GM21423 (cell line): Measurements from ENCODE around the gene SEMA3G.

ENCODE experiments used
- ATAC-seq: cut with Tn5 transposase; IDR thresholded peaks from one replicate; pipeline ENCODE4 v1.9.1; 2021; ENCODE audit warnings: mild to moderate bottlenecking, moderate library complexity; ENCODE audit not compliant: unreplicated experiment

Gene SEMA3G

GRCh38 chr3:52397676-52398399 is 47.1 kb downstream of the SEMA3G start:
- no peak for ATAC-seq

- ATAC-seq: no peak
Observed at GRCh38 chr3:52396907-52397591, 47.9 kb downstream of the SEMA3G start.

- ATAC-seq: no peak
Observed at GRCh38 chr3:52396011-52396906, 48.6 kb downstream of the SEMA3G start.

GRCh38 chr3:52395503-52395865 is 49.4 kb downstream of the SEMA3G start:
- ATAC-seq: no peak

- ATAC-seq: no peak
Observed at GRCh38 chr3:52394751-52395502, 50.0 kb downstream of the SEMA3G start.

- ATAC-seq: no peak
Observed at GRCh38 chr3:52393959-52394670, 50.8 kb downstream of the SEMA3G start.

GRCh38 chr3:52393131-52393807 is 51.6 kb downstream of the SEMA3G start:
- no peak for ATAC-seq

- no peak for ATAC-seq
Observed at GRCh38 chr3:52392216-52392930, 52.5 kb downstream of the SEMA3G start.

GRCh38 chr3:52391096-52391495 is 53.8 kb downstream of the SEMA3G start:
- ATAC-seq: no peak

GRCh38 chr3:52388933-52389332 is 56.0 kb downstream of the SEMA3G start:
- ATAC-seq: no peak

- ATAC-seq: no peak
Observed at GRCh38 chr3:52388348-52388821, 56.5 kb downstream of the SEMA3G start.

- no peak for ATAC-seq
Observed at GRCh38 chr3:52387481-52387880, 57.4 kb downstream of the SEMA3G start.

GRCh38 chr3:52385157-52385556 is 59.7 kb downstream of the SEMA3G start:
- no peak for ATAC-seq

- no peak for ATAC-seq
Observed at GRCh38 chr3:52384019-52384761, 60.7 kb downstream of the SEMA3G start.

GRCh38 chr3:52383446-52383845 is 61.5 kb downstream of the SEMA3G start:
- no peak for ATAC-seq
